Heart left ventricle (tissue), 16 donors: ENCODE results near the gene SETD1A. TPM values are rescaled to one million over a fixed set of nuclear protein-coding genes. Genes with fewer than 3 reads are reported as not detected.

Experiments
- ATAC-seq, 4 donors: fragments of 200-7000 bp; cut with Tn5 transposase; one replicate each; pipeline ENCODE4 v1.9.1; 2020 to 2022; ENCODE audit warnings: moderate library complexity in 4 of 4, mild to moderate bottlenecking in 3 of 4, moderate number of reproducible peaks in 1 of 4
- DNase-seq, 5 donors: peaks; one replicate each; pipeline ENCODE4 v3.0.0-alpha.2; 2020
- H3K27ac ChIP-seq, 12 donors: fragments of 200-600 bp; sonication (generic) in 4 of 12; one replicate each; pipeline versions ENCODE4 v1.5.0 to v1.8.0; 2016 to 2022; ENCODE audit warnings: mild to moderate bottlenecking in 2 of 12
- H3K27me3 ChIP-seq, 9 donors: fragments of 200-600 bp; sonication (generic) in 2 of 9; one replicate each; pipeline versions ENCODE4 v1.5.1 to v1.8.0; 2016 to 2022; ENCODE audit warnings: mild to moderate bottlenecking in 3 of 9
- H3K36me3 ChIP-seq, 9 donors: fragments of 200-600 bp; sonication (generic) in 2 of 9; one replicate each; pipeline versions ENCODE4 v1.5.0 to v1.8.0; 2018 to 2022; ENCODE audit warnings: mild to moderate bottlenecking in 2 of 9
- H3K4me1 ChIP-seq, 12 donors: fragments of 200-600 bp; sonication (generic) in 4 of 12; one replicate each; pipeline versions ENCODE4 v1.5.0 to v1.8.0; 2016 to 2022; ENCODE audit warnings: mild to moderate bottlenecking in 3 of 12
- H3K4me3 ChIP-seq, 12 donors: fragments of 200-600 bp; sonication (generic) in 4 of 12; one replicate each; pipeline versions ENCODE4 v1.5.0 to v1.8.0; 2017 to 2022; ENCODE audit warnings: mild to moderate bottlenecking in 9 of 12, moderate library complexity in 4 of 12
- H3K9me3 ChIP-seq, 12 donors: fragments of 200-600 bp; sonication (generic) in 4 of 12; one replicate each; pipeline versions ENCODE4 v1.5.0 to v1.8.0; 2016 to 2022; ENCODE audit warnings: mild to moderate bottlenecking in 1 of 12
- CTCF ChIP-seq, 12 donors: fragments of 200-600 bp; sonication (generic) in 4 of 12; IDR thresholded peaks; one replicate each; pipeline versions ENCODE4 v1.5.0 to v1.8.0; 2018 to 2022; ENCODE audit warnings: antibody characterized with exemption in 12 of 12, mild to moderate bottlenecking in 5 of 12
- POLR2A ChIP-seq, 2 donors: fragments of 450-650 bp; IDR thresholded peaks; one replicate each; pipeline ENCODE4 v1.6.1; 2017; ENCODE audit warnings: antibody characterized with exemption in 2 of 2, mild to moderate bottlenecking in 2 of 2, moderate library complexity in 2 of 2
- WGBS, 4 donors: extraction: QIAGEN DNeasy Blood & Tissue Kit in 2 of 4; methylation state at CpG; one replicate each; pipeline versions ENCODE4 v1.1.5 to v1.1.7; 2013 to 2018; 5-methylcytosine and 5-hydroxymethylcytosine counted together
- intact Hi-C, 10 donors: fragments of 100-400 bp; cut with DNase I; formaldehyde crosslinking; loops; one replicate each; pipeline versions ENCODE4 v1.11.1 to v1.14.2; 2022
- polyA plus RNA-seq, 2 donors: library from polyadenylated mRNA; stranded (reverse); fragments of 200-250 nt; gene quantifications; one replicate each; pipeline ENCODE4 v1.2.3, GENCODE V29; 2013
- total RNA-seq, 9 donors: library from RNA; depleted of rRNA in 2 of 9; stranded (reverse); fragments of >200 nt in 2 of 9; fragmentation: NEBNext Ultra II Directional in 3 of 9; extraction: Animal tissue kit (Norgen Biotek cat#: 25700) in 3 of 9; gene quantifications; one replicate each; pipeline versions ENCODE4 v1.1.0 to v1.2.4, GENCODE V29; 2016 to 2023
- donor health status: ischemic (EF 13 %, LVEDD 7.1; RV severe dilation, severe dysfunction).
- donor health status: healthy with polysubstance abuse.
- donor health status: DM: no; HTN: yes; CAD: no.
- donor health status: DM: no; HTN: no; CAD: no.
- donor health status: ischemic (EF 25% LVEDD 6.9; RV normal size, moderate dysfunction).
- donor health status: ischemic (EF 25% LVEDD 5.7; RV mildly dilated, moderate dysfunction).
- donor health status: healthy.
- donor health status: DM: yes; HTN: yes; CAD: no.
- donor health status: ischemic (EF 35%, LVEDD 5.7; RV mildly dilated, moderate dysfunction).
- donor health status: nonischemic (EF 11% LVEDD 7.7; RV severe dilation, severe dysfunction).
- donor health status: DM: yes; HTN: yes; CAD: no.
- donor health status: PGD.
- donor health status: ischemic (EF 29% LVEDD 5.4; RV normal size, mild dysfunction).
- donor health status: nonischemic (EF 23%, LVEDD 6.1; RV moderate dilation, normal function).

Gene SETD1A
- total and polyA plus RNA-seq, 11 donors = 4.6 to 12.1 (median 9.0) TPM

DNA sequence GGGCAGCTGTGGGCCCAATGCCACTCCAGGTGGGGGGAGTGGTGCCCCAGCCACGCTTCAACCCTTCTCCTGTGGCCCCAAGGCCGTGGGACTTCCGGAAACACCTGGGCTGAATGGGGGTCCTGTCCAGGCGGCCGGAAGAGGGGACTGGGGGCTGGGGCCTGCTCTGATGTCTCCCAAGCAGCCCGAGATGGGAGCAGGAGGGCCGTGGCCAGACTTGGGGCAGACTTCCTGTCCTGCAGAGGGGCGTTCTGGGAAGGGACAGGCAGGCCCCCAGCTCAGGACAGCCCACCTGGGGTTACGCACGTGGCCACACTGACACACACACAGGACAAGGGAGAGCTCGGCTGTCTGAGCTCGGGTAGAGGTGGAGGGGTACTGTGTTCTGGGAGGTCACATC lies 32.6 kb downstream of the SETD1A start:
- Histone ChIP-seq H3K4me1 (peaks cover 0 to 13% (median 10%) of the 10 kb centered on the region in 12 donors), H3K36me3 (peaks cover 0 to 23% (median 0%) of the 10 kb centered on the region in 9 donors), H3K4me3 (no peak overlapping the region), H3K27me3 (no peaks in the 10 kb centered on the region), H3K9me3 (no peaks in the 10 kb centered on the region), H3K27ac (no peak overlapping the region)
- DNase-seq (no peak), ATAC-seq (no peak)
- intact Hi-C loops = loop anchor here in 2 of 10 donors (5.0 to 10.0 kb wide), 2 partner anchors 42 to 75 kb away; partner anchors contain the start of gene STX4 (in 1 of the 2)
- 64 to 77% (median 75%) methylated on average over 12 of the region's 12 CpGs for WGBS, 4 donors
- no peak for TF ChIP-seq CTCF (IDR thresholded peaks at IDR 0.05)
- no peak for TF ChIP-seq POLR2A (IDR thresholded peaks at IDR 0.05)

DNA sequence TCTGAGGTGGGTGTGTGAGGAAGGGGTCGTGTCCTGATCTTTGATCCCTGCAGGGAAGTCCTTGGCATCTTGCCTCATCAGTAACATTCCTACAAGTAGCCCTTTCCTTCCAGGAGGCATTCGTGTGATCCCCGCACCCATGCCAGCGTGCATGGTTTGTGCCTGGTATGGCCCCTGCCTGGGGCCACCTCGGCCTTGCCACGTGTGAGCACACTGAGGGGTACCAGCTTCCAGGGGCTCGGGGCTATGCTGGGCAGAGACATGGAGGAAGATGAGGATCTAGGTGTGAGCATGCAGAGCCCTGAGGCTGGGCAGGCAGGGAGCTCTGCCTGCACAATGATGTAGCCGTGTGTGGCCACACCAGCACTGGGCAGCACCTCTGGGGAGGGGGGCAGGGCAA lies 33.5 kb downstream of the SETD1A start:
- ATAC-seq (no peak), DNase-seq (no peak)
- no peaks in the 10 kb centered on the region for H3K9me3 ChIP-seq
- no peak overlapping the region for H3K27ac ChIP-seq
- no peaks in the 10 kb centered on the region for H3K27me3 ChIP-seq
- TF ChIP-seq POLR2A (IDR thresholded peaks at IDR 0.05) (no peak), CTCF (IDR thresholded peaks at IDR 0.05) (no peak)
- H3K36me3 ChIP-seq = peaks cover 0 to 23% (median 0%) of the 10 kb centered on the region in 9 donors
- WGBS, 4 donors = 78 to 91% (median 83%) methylated on average over 8 of the region's 8 CpGs
- intact Hi-C loops = loop anchor here in 2 of 10 donors (5.0 to 10.0 kb wide), 2 partner anchors 41 to 74 kb away; partner anchors contain the start of gene STX4 (in 1 of the 2)
- peaks cover 0 to 4% (median under 1%) of the 10 kb centered on the region in 12 donors for H3K4me1 ChIP-seq
- H3K4me3 ChIP-seq = no peak overlapping the region

- ATAC-seq (no peak), DNase-seq (no peak)
- H3K9me3 ChIP-seq = no peaks in the 10 kb centered on the region
- intact Hi-C loops = loop anchor here in 2 of 10 donors (5.0 to 10.0 kb wide), 2 partner anchors 40 to 72 kb away; partner anchors contain the start of gene STX4 (in 1 of the 2)
- H3K4me3 ChIP-seq = no peak overlapping the region
- H3K4me1 ChIP-seq = peaks cover 0 to 11% (median 6%) of the 10 kb centered on the region in 12 donors
- H3K36me3 ChIP-seq = peaks cover 0 to 13% (median 0%) of the 10 kb centered on the region in 9 donors
- 78 to 90% (median 86%) methylated on average over 15 to 21 of the region's 21 CpGs for WGBS, 4 donors
- TF ChIP-seq CTCF (IDR thresholded peaks at IDR 0.05) (no peak), POLR2A (IDR thresholded peaks at IDR 0.05) (no peak)
- H3K27ac ChIP-seq = no peak overlapping the region
- H3K27me3 ChIP-seq = no peaks in the 10 kb centered on the region
Measured at GRCh38 chr16:30992276-30992780, 34.8 kb downstream of the SETD1A start.

- DNase-seq (no peak), ATAC-seq (no peak)
- intact Hi-C loops = loop anchor here in 2 of 10 donors (5.0 to 10.0 kb wide), 2 partner anchors 39 to 72 kb away; partner anchors contain the start of gene STX4 (in 1 of the 2)
- WGBS, 4 donors = 71 to 76% (median 75%) methylated on average over 29 of the region's 29 CpGs
- no peak overlapping the region for H3K27ac ChIP-seq
- H3K36me3 ChIP-seq = peaks cover 0 to 4% (median 0%) of the 10 kb centered on the region in 9 donors
- H3K4me3 ChIP-seq = no peak overlapping the region
- peaks cover 0 to 17% (median 12%) of the 10 kb centered on the region in 12 donors for H3K4me1 ChIP-seq
- no peaks in the 10 kb centered on the region for H3K27me3 ChIP-seq
- TF ChIP-seq POLR2A (IDR thresholded peaks at IDR 0.05) (no peak), CTCF (IDR thresholded peaks at IDR 0.05) (no peak)
- no peaks in the 10 kb centered on the region for H3K9me3 ChIP-seq
Measured at GRCh38 chr16:30992931-30993816, 35.6 kb downstream of the SETD1A start.
